GM12874 (cell line): Measurements from ENCODE around the gene BMP5.

Source experiments
- TF ChIP-seq, protein P1 (sequence below): IDR thresholded peaks from 2 replicates; pipeline ENCODE4 v1.5.1; 2011; ENCODE audit warnings: low read depth, mild to moderate bottlenecking, control low read depth, low read length, moderate library complexity; ENCODE audit not compliant: insufficient read depth

Gene BMP5

DNA sequence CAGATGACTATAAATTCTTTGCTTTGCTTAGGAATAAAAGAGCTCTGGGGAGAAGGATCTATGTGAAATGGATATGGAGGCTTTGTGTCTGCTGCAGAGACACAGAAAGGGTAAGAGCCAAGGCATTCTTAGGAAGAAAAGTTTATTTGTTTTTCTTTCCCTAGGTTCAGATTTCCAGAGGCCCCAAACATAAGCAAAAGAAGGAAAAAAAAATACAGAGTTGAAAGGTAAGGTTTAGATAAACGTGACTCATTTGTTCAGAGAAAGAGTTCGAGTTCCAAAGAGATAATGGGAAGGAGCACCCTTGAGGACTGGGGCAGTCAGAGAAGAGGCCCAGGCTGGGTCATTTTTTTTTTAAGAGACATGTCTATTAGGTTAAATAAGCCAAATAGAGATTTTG lies 27.4 kb upstream of the BMP5 start:
- TF ChIP-seq, protein P1, sequence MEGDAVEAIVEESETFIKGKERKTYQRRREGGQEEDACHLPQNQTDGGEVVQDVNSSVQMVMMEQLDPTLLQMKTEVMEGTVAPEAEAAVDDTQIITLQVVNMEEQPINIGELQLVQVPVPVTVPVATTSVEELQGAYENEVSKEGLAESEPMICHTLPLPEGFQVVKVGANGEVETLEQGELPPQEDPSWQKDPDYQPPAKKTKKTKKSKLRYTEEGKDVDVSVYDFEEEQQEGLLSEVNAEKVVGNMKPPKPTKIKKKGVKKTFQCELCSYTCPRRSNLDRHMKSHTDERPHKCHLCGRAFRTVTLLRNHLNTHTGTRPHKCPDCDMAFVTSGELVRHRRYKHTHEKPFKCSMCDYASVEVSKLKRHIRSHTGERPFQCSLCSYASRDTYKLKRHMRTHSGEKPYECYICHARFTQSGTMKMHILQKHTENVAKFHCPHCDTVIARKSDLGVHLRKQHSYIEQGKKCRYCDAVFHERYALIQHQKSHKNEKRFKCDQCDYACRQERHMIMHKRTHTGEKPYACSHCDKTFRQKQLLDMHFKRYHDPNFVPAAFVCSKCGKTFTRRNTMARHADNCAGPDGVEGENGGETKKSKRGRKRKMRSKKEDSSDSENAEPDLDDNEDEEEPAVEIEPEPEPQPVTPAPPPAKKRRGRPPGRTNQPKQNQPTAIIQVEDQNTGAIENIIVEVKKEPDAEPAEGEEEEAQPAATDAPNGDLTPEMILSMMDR: no peak

DNA sequence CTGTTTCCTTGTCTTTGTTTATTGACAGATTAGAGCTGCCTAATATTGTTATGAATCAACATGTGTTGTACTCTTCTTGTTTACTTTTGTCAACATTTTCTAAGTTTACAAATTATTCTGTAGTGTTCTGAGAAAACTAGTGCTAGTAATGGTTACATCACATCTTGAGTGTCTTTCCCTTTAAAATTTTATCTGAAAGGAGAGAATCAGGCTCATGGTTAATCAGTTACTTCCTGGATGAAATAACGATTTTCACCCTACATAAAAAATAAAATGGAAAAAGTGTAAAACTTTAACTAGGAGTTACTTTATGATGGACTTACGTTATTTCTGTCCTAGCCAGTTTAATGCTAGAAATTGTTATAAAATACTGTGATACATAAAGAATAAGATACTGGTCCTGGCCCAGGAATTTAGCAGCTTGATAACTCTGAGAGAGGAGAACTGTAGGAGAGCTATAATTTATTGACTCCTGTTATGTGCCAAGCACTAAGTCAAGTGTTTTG lies 26.4 kb upstream of the BMP5 start:
- TF ChIP-seq, protein P1: no peak

DNA sequence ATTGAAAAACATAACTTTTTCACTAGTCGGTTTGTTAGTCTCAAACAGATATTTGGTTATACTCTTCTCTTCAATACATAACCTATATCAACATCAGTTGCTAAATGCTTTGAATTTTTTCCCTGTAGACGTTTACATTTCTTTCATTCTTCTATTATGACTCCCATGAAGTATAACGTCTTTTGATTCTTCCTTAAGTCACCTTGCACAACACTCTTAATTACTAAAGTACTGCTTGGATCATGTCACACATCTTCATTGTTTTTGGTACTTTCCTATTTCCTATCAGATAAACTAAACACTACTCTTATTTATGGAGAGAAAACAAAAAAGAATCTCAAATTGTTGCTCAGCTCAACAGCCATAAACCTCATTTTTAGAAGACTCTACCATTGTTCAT lies 23.0 kb upstream of the BMP5 start:
- TF ChIP-seq, protein P1: no peak

DNA sequence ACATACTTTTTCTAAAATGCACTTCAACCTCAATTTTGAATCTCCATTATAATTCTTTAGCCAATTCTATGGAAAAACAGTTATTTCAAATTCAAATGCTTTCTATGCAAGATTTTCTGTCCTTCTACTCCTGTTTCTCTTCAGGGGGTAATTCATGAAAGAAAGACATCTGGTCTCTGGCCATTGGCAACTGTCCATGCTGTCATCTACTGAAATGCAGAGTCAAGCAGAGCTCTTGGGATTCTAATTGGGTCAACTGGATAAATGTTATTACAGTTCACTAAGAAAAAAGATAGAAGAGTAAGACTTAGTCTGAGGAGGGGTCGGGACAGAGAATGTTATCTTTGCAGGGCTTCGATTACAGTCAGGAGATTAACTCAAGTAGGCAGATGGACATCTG lies 22.0 kb upstream of the BMP5 start:
- TF ChIP-seq, protein P1: no peak

DNA sequence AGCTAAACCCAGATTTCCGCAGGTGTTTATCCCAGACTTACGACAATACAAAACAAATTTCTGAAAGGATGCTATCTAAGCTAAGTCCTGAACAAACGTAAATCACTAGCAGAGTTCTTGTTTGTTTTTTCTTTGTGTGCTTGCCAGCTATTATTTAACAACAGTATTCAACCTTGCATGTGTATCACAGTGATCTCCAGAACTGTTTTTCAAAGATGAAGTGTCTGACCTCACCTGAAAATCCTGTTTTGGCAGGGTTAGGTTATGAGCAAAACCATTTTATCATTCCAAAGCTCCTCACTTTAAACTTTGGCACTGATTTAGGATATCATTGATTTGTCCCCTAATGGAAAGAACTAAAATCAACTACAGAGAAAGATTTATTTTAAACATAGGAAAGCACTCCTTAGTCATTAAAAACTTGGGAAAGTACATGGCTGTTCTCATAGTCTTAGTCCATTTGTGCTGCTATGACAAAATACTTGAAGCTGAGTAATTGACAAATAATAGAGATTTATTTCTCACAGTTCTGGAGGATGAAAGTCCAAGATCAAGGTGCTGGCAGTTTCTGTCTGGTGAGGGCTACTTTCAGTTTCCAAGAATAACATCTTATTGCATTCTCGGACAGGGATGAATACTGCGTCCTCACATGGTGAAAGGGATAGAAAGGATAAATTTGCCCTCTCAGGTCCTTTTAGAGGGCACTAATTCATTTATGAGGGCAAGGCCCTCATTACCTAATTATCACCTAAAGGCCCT lies 20.8 kb upstream of the BMP5 start:
- TF ChIP-seq, protein P1: no peak

DNA sequence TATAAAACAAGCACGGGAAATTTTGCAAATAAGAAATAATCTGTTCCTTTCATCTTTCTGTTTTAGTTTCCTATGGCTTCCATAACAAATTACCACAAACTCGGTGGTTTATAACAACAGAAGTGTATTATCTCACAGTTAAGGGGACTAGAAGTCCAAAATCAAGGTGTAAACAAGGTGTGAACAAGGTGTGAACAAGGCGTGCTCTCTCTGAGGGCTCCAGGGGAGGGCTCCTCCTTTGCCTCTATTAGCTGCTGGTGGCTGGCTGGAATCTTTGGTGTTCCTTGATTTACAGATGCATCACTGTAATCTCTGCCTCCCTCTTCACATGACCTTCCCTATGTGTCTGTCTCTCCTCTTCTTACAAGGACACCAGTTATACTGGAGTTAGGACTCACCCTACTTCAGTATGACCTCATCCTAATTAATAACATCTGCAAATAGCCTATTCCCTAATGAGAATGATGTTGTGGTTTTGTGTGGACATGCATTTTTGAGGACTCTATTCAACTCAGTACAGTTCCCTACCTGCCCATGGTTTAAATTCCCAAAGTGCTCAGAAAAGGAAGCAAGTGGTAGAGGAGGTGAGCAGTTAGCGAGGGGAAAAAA lies 17.5 kb upstream of the BMP5 start:
- TF ChIP-seq, protein P1: no peak

DNA sequence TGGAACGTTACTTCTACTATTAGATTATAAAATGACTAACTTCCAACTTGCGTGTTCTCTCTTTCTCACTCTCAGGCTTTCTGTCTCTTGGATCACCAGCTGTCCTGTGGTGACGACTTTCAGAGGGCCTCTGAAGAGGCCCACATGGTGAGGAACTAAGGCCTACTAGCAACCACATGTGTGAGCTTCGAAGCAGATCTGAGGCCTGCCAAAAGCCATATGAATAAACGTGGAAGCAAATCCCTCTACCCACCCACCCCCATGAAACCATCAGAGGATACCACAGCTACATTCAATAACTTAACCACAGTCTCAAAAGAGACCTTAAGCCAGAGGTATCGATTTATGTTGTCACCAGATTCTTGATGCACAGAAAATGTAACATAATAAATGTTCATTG lies 13.5 kb upstream of the BMP5 start:
- TF ChIP-seq, protein P1: no peak
